HG03103 (cell line): ENCODE data around the gene LRIT3.
"Not testable (repeated sequence)": the region's sequence is repeated elsewhere in the genome, so short reads cannot be mapped to it uniquely, and the experiment has no call there.

Experiments
- ATAC-seq: cut with Tn5 transposase; IDR thresholded peaks from one replicate; pipeline ENCODE4 v1.9.1; 2021; ENCODE audit warnings: low read depth; ENCODE audit not compliant: unreplicated experiment

LRIT3 gene

DNA sequence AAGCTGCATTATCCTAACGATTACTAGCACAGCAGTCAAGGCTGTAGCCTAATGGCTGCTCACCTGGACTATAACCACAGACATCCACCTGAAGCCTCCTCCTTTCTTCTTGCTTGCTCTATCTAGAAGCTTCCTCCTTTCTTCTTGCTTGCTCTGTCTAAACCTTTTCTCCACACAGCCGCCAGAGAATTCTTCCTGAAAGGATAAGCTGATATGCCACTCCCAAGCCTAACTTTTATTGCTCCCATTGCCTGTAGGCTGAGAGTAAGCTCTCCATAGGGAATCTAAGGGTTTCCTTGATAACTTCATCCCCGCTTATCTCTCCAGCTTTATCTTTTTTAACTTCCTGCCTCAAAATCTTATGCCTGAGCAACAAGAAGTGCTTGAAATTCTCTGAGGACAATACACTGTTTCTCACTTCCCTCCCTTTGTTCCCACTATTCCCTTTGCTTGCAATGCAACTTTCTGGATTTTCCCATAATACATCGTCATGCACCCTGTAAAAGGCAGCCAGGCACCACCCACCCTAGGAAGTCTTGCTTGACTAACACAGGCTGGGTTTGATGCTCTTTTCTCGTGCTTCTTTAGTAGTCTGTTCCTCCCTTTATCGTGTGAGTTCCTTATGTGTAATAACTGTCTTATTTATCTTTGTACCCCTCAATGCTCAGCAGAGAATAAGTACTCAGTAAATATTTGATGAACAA is 1.4 kb upstream of the LRIT3 start:
- no peak for ATAC-seq

- no peak for ATAC-seq
Measured at GRCh38 chr4:109848501-109848900, 594 bp downstream of the LRIT3 start.

DNA sequence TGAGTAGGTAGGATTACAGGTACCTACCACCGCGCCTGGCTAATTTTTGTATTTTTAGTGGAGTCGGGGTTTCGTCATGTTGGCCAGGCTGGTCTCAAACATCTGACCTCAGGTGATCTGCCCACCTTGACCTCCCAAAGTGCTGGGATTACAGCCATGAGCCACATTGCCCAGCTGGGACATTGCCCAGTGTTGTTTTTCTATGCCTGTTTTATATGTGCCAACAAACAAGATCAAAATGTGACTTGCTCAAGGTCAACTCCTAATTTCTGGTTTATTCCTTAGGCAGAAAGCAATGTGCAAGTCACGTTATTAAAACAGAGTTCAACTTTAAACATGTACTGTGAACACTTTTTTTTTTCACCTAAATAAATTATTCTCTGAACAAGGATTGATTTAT is 2.7 kb downstream of the LRIT3 start:
- ATAC-seq = no peak

DNA sequence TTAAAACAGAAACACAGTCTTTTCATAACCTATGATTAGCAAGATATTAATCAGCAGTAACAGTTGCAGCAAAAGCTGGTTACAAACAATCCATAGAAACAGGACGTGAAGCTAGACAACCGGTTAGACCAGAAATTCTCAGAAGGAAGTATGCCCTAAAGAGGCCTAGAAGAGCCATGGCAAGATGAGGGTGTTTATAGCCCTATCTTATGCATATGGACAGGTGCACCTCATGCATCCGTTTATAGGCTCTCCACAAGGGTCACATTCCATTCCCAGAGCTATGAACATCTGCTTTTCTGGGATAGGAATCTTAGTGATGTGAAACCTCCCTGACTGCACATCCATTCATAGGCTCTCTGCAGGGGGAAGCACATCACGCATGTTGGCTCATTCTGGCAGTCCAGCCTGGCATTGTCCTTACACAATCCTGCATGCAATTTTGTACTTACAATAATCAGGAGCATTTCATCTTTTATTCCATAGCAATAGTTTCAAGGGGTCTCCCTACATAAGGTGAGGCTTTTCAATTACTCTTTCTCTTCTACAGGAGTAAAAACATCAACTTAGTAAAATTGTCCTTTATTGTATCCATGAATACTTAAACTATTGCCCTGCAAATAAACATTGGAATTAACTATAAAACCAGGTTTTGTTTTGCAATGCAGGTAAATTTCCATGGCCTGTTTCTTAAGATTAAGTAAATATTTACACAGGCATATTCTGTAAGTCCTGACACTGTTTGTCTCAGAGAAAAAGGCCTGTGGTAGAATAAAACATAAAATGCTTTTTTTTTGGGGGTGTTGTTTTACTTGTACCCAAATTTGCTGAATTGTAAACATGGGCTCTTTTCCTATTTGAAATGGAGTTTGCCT is 11.8 kb downstream of the LRIT3 start:
- not testable (repeated sequence) for ATAC-seq

- no peak for ATAC-seq
Measured at GRCh38 chr4:109861271-109861670, 13.4 kb downstream of the LRIT3 start.

GRCh38 chr4:109861916-109862511 is 14.1 kb downstream of the LRIT3 start:
- no peak for ATAC-seq

DNA sequence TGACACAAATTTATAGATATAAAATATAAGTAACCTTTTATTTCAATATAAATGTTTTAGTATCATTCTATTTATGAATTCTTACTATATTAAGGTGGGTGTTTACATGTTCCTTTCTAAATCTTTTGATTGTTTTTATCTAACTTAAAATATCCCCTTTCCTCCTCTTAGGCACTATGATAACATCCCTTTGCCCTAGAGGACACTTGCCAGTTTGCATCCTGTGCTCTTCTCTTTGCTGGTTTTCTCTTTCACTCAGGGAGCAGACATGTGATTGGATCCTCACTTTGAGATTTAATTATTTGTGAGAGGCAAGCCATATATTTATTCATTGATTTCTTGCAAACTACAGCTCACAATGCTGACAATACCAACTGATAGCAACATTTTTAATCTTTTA is 16.2 kb downstream of the LRIT3 start:
- ATAC-seq = no peak

GRCh38 chr4:109870061-109870460 is 22.2 kb downstream of the LRIT3 start:
- ATAC-seq = no peak

DNA sequence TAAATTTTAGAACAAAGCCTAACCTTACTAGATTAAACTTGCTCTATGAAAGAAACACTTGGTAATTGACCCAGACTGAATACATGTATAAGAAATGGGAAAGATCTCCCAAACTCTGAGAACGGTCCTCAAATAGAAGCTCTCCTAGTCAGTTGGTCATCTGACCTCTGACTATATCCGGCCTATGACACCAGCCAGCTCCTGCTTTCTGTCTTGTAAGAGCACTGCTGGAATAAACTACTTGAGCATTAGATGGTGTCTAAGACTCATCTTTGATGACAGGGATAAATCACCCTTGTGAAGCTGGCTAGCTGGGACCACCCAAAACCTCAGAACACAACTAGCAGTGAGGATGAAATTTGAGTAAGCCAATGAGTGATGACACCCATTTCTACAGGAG is 24.2 kb downstream of the LRIT3 start:
- no peak for ATAC-seq

DNA sequence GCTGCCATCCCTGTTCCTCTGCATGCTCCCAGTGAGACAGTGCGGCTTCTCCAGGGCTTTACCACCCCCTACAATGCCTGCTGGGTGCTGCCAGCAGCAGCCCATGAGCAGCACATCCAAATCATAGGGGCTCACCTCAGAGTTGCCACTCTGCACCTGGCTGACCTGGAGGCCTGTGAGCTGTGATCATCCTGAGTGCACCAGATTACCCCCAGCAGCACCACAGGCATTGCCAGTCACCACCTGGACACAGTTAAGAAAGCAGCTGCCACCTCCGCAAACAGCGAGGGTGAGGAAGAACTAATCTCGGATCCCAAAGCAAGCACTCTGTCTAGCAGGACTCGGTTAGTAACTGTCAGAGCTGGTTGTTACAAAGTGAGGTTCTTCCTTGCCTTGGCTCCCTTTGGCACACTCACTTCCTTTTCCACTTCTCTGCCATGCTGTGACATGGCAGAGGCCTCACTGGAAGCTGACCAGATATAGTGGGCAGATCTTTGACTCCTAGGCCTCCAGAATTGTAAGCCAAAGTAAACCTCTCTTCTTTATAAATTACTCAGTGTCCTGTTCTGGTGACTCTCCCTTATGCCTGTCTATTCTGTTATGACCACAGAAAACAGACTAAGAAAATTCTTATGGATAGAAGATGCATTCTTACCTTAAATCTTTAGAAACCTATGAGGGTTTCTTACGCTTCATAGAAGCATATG is 25.2 kb downstream of the LRIT3 start:
- no peak for ATAC-seq

DNA sequence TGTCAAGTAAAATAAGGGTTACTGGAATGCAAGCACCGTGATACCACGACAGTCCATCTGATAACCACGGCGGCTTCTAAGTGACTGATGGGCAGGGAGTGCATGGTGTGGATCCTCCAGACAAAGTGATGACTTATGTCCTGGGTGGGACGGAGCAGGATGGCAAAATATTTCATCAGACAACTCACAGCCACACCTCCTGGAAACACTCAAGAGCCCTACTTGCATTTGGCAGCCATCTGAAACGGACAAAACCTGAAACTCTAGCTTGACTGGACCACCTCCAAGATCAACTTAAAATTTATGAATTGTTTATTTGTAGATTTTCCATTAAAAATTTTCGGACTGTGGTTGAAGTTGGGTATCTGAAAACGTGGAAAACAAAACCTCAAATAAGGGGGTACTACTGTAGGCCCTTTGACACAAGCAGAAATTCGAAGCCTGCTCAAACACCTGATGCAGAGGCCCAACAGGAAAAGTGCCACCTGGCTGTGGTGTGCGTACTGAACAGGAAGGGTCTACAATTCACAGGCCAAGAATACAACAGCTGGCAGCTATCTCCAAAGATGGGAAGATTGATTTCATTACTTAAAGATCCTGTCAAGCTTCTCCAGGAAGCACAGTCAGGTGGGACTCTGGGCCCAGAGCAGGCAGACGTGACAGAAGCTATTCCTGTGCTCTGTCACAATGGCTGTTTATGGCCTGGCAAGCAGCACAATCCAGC is 26.0 kb downstream of the LRIT3 start:
- no peak for ATAC-seq

DNA sequence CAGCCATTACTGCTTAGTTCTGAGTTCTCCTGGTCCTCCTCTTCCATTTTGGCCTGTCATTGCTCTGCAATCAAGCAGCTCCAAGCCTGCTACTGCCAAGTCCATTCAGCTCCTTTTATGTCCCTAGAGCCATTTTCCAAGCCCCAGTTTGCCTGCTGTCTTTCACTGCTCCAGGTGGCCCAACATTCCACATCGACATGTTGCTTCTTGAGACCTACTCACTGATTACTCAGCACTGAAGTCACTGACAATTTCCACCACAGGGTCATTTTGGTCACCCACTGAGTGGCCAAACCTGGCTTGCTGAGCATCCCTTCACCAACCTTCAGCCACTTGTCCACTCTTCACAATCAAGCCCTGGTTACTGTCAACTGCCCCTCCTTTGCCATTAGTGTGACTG is 27.2 kb downstream of the LRIT3 start:
- no peak for ATAC-seq

- ATAC-seq = not testable (repeated sequence)
Measured at GRCh38 chr4:109875553-109875952, 27.6 kb downstream of the LRIT3 start.

DNA sequence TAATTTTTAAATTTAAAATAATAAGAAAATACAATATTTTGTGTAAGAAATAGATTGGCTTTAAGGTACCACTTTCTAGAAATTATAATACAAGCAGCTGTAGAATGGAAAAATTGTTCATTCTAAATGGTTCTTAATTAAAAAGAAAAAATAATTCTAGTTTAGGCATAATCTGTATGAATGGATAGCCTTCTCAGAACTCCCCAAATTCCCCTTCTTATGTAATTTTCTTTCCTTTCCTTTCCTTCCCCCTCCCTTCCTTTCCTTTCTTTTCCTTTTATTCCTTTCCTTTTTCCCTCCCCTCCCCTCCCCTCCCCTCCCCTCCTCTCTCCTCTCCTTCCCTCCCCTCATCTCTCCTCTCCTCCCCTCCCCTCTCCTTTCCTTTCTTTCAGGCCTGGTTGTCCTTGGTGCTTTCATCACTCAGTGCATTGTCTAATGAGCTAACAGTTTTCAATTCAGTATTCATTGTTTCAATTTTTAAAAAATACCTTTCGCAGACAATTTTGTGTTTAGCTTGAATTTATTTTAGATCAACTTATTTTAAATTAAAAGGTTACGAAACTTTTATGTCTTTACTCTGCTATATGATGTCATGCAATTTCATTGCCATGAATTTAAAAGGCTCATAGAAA is 28.8 kb downstream of the LRIT3 start:
- no peak for ATAC-seq

DNA sequence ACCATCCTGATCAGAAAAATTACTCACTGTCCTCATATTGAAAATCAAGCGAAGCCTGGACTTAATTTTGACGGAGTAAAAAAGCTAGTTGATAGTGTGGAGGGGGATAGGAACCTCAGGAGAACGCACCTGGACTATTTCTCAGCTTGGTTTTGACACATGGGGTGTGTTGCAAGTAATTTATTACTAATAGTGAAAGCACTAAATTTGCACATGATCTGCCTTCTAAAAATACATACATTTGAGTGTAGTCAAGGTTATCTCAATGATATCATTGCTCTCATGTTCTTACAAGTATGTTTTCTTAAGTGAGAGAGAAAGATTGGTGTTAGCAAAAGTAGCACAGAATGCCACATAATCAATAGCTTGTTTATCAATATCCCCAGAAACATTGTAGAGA is 29.5 kb downstream of the LRIT3 start:
- ATAC-seq = peak; percentile 92

DNA sequence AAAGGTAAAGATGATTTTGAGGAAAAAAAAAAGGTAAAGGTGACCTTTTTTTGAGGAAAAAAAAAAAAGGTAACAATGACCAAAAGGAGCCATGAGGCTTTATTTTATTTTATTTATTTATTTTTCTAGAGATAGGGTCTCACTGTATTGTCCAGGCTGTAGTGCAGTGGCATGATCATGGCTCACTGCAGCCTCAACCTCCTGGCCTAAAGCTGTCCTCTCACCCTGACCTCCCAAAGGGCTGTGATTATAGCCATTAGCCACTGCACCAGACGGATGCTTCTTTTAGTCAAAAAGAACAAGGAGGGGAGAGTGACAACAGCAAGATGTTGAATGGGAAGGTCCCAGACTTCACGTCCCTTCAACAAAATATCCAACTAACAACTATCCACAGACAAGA is 30.4 kb downstream of the LRIT3 start:
- no peak for ATAC-seq

DNA sequence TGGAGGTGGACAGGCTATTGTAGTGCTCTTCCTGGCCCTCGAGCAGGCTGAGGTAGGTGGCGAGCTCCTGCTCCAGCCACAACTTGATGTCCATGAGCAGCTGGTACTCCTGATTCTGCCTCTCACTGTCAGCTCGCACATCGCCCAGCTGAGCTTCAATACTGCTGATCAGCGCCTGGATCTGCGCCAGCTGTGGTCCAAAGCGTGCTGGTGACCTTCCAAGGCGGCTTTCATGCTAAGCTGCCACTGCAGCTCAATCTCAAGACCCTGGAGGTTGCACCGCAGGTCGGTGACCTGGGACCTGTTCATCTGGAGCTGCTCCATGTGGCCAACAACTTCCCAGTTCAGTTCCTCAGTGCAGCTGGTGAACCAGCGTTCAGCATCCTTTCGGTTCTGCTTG is 31.2 kb downstream of the LRIT3 start:
- ATAC-seq = no peak

GRCh38 chr4:109879636-109880314 is 31.9 kb downstream of the LRIT3 start:
- ATAC-seq = no peak

- no peak for ATAC-seq
Measured at GRCh38 chr4:109886303-109886702, 38.4 kb downstream of the LRIT3 start.
